ENCODE data around the gene DLEC1.
A peak's percentile ranks its signal among the peaks of the same experiment; 100 is the strongest.

The DLEC1 gene

DNA sequence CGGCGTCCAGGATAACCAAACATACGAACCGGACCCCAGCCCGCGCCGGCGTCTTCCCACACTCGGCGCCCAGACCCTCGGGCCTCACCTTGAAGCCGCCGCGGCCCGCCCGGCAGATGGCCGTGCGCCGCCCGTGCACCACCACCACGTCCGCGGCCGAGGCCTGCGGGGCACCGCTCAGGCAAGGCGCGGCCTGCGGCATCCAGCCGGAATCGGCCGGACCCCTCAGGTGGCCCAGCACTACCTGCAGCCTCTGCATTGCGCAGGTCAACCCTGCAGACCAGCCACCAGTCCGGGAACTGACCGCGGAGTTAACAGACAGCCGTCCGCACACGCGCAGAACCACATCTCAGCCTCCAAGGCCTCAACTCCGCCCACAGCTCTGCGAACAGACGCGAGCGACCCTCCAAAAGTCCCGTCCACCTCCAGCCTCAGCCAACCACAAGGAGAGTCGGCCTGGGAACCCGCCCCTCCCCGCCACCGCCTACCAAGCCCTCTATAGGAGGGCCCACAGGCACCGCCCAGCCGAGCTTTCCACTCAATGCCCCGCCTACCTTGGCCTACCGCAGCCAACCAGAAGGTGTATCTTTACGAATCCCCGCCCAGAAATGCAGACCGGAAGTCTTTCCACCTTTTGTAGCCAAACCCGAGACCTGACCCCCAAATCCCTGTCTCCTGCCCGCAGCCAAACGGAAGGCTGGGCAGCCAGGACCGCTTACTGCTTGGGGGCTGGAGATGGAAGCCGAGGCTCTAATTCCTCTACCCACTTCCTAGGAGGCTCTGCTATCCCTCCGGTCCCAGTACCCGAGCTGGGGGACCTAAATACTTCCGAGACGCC is 98.0 kb downstream of the DLEC1 start, which contains the start of gene ACAA1:
Gene ACAA1, minus strand, starts transcription at position 351 of the 838 bp plus-strand sequence. Its CDS starts 92 bp downstream, at position 259.
- DNase-seq (ENCODE audit: low read depth in 3 of 3), result peak; percentile 96 to 99 (median 96)

DNA sequence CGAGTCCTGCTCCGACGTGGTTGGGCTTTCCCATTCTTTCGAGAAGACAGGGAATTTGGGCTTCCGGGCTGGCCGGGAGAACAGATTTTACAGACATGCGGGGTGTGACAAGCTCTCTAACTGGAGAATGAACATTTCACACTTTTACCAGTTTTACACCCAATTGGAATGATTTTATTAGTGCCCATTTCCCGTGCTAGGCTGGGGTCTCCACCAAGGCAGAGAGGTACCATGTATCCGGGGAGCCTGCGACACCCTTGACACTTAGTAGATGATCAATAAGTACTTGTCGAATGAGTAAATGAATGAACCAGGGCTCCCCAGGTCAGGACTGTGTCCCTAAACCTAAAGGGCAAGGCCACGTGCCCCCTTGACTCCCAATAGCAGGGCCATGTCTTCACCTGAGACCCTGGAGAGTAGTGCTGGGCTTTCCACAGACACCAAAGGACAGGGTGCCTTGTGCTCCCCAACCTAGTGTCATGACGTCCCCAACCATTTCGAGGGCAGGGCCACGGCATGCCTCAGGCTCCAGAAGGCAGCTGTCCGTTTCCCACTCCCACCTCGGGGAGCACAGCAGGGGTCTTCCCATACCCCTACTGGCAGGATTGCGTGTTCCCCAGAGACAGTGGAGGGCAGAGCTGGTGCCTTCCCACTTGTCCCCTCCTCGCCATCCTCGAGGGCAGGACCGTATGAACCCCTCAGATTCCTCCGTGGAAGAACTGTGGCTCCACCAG is 98.8 kb downstream of the DLEC1 start:
- no peak for DNase-seq (ENCODE audit: low read depth in 3 of 3)

DNA sequence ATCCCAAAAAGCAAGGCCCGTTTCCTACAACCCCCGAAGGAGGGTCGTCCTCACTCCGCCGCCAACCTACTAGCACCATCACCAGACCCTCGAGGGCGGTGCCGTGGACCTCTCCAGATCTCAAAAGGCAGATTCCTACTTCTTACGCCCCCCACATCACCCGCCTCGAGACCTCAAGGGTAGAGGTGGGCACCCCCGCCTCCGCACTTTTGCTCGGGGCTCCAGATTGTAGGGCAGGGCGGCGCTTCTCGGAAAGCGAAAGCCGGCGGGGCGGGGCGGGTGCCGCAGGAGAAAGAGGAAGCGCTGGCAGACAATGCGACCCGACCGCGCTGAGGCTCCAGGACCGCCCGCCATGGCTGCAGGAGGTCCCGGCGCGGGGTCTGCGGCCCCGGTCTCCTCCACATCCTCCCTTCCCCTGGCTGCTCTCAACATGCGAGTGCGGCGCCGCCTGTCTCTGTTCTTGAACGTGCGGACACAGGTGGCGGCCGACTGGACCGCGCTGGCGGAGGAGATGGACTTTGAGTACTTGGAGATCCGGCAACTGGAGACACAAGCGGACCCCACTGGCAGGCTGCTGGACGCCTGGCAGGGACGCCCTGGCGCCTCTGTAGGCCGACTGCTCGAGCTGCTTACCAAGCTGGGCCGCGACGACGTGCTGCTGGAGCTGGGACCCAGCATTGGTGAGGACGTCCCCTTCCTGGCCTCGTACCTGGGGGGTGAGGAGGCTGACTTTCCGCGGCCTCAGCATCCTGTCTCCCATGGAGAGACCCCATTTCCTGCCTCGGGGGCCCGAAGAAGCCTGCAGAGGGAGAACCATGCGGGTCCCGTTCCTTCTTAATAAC is 99.6 kb downstream of the DLEC1 start, which contains the start of gene MYD88:
Gene MYD88, plus strand, starts transcription at position 313 of the 842 bp plus-strand sequence. Its CDS starts 40 bp downstream, at position 353.
- peak; percentile 63 to 84 (median 70) for DNase-seq (ENCODE audit: low read depth in 3 of 3)

- no peak for DNase-seq (ENCODE audit: low read depth in 3 of 3)
Observed at GRCh38 chr3:38139191-38139590, 100.2 kb downstream of the DLEC1 start.

GRCh38 chr3:38139652-38140051 is 100.6 kb downstream of the DLEC1 start:
- no peak for DNase-seq (ENCODE audit: low read depth in 3 of 3)

- DNase-seq (ENCODE audit: low read depth in 3 of 3), result no peak
Observed at GRCh38 chr3:38140326-38141172, 101.5 kb downstream of the DLEC1 start.

- DNase-seq (ENCODE audit: low read depth in 3 of 3), result no peak
Observed at GRCh38 chr3:38141173-38141951, 102.4 kb downstream of the DLEC1 start.

- no peak for DNase-seq (ENCODE audit: low read depth in 3 of 3)
Observed at GRCh38 chr3:38141952-38142273, 102.9 kb downstream of the DLEC1 start.

GRCh38 chr3:38142959-38143358 is 104.0 kb downstream of the DLEC1 start:
- no peak for DNase-seq (ENCODE audit: low read depth in 3 of 3)

DNA sequence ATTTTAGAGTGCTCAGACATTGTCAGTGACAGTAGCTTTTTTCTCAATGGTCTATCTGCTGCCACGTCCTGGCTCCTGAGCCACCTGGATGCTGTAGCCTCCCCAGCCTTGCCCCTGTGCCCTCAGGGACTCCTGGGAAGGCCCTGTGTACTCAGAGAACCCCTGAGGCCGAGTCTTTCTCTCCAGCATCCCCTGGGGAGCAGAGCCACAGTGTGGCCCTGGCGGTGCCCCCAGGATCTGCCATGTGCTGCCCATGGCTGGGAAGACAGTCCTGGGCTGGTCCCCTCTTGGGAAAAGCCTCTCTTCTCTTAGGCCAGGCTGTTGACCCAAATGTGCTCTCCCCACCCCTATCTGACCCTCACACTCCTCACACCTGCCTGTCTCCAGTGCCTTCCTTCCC is 104.5 kb downstream of the DLEC1 start:
- no peak for DNase-seq (ENCODE audit: low read depth in 3 of 3)

GRCh38 chr3:38146504-38146903 is 107.5 kb downstream of the DLEC1 start:
- no peak for DNase-seq (ENCODE audit: low read depth in 3 of 3)

DNA sequence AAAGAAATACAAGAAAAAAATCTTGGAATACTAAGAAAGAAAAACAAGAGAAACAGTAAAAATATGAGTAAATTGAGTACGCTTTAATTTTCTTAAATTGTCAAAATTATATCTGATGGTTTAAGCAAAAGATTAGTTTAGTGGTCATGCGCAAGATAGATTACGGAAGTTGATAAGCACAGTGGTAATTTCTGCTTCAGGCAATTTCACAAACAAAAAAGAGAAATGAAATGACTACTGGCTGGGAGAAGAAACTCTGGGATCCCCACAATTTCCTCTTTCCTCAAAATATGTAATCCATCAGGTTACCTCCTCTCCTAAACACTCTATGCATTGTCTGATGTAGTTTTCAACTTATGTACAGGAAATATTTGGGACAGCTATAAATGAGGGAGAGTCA is 108.4 kb downstream of the DLEC1 start:
- DNase-seq (ENCODE audit: low read depth in 3 of 3), result no peak

DNA sequence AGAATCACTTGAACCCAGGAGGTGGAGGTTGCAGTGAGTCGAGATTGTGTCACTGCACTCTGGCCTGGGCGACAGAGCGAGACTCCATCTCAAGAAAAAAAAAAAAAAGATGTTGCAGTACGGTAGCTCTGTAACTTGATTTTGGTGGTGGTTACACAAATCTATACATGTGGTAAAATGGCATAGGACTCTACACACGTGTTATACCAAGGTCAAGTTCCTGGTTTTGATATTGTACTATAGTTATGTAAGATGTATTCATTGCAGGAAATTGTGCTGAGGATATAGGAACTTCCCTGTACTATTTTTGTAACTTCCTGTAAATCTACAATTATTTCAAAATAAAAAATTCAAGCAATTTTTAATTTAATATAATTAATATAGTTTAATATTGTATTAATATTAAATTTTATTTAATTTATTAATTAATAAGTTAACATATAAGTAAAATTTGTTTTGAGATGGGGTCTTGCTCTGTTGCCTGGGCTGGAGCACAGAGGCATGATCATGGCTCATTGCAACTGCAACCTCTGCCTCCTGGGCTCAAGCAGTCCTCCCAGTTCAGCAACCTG is 109.4 kb downstream of the DLEC1 start:
- DNase-seq (ENCODE audit: low read depth in 3 of 3), result no peak

DNA sequence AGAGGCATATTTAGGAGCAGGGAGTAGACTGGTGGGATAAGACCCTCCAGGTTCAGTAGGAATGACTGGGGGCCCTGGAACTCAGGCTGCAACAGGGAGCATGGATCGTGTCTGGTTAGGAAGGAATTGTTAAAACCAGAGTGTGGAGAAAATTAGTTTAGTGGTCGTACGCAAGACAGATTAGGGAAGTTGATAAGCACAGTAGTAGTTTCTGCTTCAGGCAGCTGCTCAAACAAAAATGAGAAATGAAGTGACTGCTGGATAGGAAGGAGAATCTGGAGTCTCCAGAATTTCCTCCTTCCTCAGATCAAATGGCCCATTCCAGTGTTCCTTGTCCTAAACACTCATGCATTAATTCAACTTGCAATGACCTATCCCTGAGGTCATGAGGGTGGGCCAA is 110.7 kb downstream of the DLEC1 start:
- no peak for DNase-seq (ENCODE audit: low read depth in 3 of 3)

DNA sequence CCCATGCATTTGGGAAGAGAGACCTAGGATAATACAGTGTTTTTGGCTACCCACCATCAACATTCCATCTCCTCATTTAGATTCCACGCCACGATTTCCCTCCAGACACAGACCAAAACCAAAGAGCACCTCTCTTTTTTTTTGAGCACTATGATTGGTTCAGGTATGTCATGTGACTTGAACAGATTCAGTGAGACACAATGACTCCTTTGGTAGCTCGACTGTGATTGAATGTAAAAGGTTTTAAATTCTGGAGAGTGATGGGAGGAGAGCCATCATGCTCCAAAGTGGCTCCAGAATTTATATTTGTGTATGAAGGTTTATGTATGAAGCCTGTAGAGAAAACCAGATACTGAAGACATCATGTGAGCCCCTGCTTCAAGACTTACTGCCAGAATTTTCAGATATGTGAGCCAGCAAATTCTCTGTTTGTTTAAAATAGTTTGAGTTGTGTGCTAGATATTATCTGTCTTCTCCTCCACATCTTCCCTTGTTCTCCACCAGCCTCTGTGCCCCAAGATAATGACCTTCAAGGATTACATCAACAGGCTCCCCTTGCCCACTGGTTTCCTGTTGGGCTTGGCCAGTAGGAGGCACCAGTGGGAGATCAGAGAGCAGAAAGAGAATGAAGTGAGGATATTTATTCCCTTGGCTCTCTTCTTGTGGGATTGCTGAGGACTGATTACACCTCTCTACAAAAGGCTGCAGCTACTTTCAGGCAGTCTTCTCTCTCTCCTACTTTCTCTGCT is 111.9 kb downstream of the DLEC1 start:
- DNase-seq (ENCODE audit: low read depth in 3 of 3), result no peak

GRCh38 chr3:38151667-38152265 is 112.8 kb downstream of the DLEC1 start:
- DNase-seq (ENCODE audit: low read depth in 3 of 3), result no peak

- DNase-seq (ENCODE audit: low read depth in 3 of 3), result no peak
Observed at GRCh38 chr3:38152609-38153008, 113.6 kb downstream of the DLEC1 start.

DNA sequence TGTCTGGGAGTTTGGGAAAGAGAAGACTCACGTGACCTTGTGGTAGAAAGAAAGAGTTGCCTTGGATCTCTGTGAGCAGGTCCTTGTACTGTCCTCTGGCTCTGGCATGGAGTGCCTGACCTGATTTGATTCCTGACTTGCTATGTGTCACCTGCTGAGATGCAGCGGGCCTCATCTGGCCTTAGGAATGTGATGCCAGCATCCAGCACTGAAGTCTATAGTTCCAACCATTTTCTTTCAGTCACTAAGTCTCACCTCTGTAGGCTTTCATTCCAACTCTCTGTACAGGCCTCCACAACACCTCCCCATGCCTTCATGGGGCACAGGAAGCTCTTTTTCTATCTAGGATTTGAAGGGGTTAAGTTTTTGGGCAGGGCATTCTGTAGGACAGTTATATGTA is 114.2 kb downstream of the DLEC1 start:
- no peak for DNase-seq (ENCODE audit: low read depth in 3 of 3)

- no peak for DNase-seq (ENCODE audit: low read depth in 3 of 3)
Observed at GRCh38 chr3:38154033-38154494, 115.1 kb downstream of the DLEC1 start.
